HEK293 (cell line): Measurements from ENCODE around the gene WDR6.

Experiments used
- MYNN ChIP-seq: fragments of 450-650 bp; formaldehyde crosslinking; IDR thresholded peaks from 2 replicates; pipeline ENCODE4 v1.5.1; 2016; ENCODE audit warnings: missing biosample characterization, missing genetic modification characterization, borderline replicate concordance
- TCF7L2 ChIP-seq: IDR thresholded peaks from 2 replicates; pipeline ENCODE4 v1.6.1; 2011; ENCODE audit warnings: low read depth, mild to moderate bottlenecking, inconsistent platforms, low read length, moderate library complexity, borderline replicate concordance
- ZNF121 ChIP-seq: fragments of 450-650 bp; formaldehyde crosslinking; IDR thresholded peaks from 2 replicates; pipeline ENCODE4 v1.5.1; 2016; ENCODE audit warnings: missing biosample characterization, missing genetic modification characterization
- ZNF202 ChIP-seq: fragments of 450-650 bp; formaldehyde crosslinking; IDR thresholded peaks from 2 replicates; pipeline ENCODE4 v1.5.1; 2016; ENCODE audit warnings: missing biosample characterization, missing genetic modification characterization, borderline replicate concordance
- ZNF645 ChIP-seq: fragments of 450-650 bp; formaldehyde crosslinking; IDR thresholded peaks from 2 replicates; pipeline ENCODE4; 2016; ENCODE audit warnings: missing biosample characterization, missing genetic modification characterization
- ZNF660 ChIP-seq: fragments of 450-650 bp; IDR thresholded peaks from 2 replicates; pipeline ENCODE4 v1.5.1; 2018; ENCODE audit warnings: missing biosample characterization, mild to moderate bottlenecking, missing genetic modification characterization
- TF ChIP-seq, protein P1 (sequence below): fragments of 450-650 bp; formaldehyde crosslinking; IDR thresholded peaks from 2 replicates; pipeline ENCODE4 v1.5.1; 2016; ENCODE audit warnings: missing biosample characterization, missing genetic modification characterization
- TF ChIP-seq, protein P2 (sequence below): fragments of 450-650 bp; formaldehyde crosslinking; IDR thresholded peaks from 2 replicates; pipeline ENCODE4 v1.5.1; 2017; ENCODE audit warnings: missing biosample characterization, missing genetic modification characterization

- no peak for TF ChIP-seq ZNF645
- no peak for TF ChIP-seq ZNF202 (tag by site-specific recombination)
- TF ChIP-seq MYNN (tag by site-specific recombination), result no peak
- TF ChIP-seq, protein P1, sequence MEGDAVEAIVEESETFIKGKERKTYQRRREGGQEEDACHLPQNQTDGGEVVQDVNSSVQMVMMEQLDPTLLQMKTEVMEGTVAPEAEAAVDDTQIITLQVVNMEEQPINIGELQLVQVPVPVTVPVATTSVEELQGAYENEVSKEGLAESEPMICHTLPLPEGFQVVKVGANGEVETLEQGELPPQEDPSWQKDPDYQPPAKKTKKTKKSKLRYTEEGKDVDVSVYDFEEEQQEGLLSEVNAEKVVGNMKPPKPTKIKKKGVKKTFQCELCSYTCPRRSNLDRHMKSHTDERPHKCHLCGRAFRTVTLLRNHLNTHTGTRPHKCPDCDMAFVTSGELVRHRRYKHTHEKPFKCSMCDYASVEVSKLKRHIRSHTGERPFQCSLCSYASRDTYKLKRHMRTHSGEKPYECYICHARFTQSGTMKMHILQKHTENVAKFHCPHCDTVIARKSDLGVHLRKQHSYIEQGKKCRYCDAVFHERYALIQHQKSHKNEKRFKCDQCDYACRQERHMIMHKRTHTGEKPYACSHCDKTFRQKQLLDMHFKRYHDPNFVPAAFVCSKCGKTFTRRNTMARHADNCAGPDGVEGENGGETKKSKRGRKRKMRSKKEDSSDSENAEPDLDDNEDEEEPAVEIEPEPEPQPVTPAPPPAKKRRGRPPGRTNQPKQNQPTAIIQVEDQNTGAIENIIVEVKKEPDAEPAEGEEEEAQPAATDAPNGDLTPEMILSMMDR (tag by site-specific recombination), result 0 out of 2 replicates have a peak, but pooled peaks have one; percentile 20
- TF ChIP-seq, protein P2, sequence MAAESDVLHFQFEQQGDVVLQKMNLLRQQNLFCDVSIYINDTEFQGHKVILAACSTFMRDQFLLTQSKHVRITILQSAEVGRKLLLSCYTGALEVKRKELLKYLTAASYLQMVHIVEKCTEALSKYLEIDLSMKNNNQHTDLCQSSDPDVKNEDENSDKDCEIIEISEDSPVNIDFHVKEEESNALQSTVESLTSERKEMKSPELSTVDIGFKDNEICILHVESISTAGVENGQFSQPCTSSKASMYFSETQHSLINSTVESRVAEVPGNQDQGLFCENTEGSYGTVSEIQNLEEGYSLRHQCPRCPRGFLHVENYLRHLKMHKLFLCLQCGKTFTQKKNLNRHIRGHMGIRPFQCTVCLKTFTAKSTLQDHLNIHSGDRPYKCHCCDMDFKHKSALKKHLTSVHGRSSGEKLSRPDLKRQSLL (tag by site-specific recombination), result peak; percentile 35; the same call in 1 of the 2 replicates
- TF ChIP-seq ZNF121, result peak; percentile 96
- TF ChIP-seq TCF7L2, result no peak
- TF ChIP-seq ZNF660, result no peak
These were observed 10.9 kb downstream of the WDR6 start, which contains the start of gene DALRD3 for GRCh38 chr3:49017971-49018706.
